Endodermal cell (in vitro differentiated cells): ENCODE data around the gene NTRK2. TPM values are rescaled to one million over a fixed set of nuclear protein-coding genes. Genes with fewer than 3 reads are reported as not detected.

ENCODE experiments used
- DNase-seq: peaks from one replicate; pipeline ENCODE4 v3.0.0-alpha.2; 2017
- H3K27ac ChIP-seq: 2 replicates; pipeline ENCODE4 v1.5.1; 2013; ENCODE audit warnings: mild to moderate bottlenecking, low read depth, low read length, moderate library complexity
- H3K27me3 ChIP-seq: 2 replicates; pipeline ENCODE4 v1.6.1; 2013; ENCODE audit warnings: mild to moderate bottlenecking, low read length, moderate library complexity; ENCODE audit not compliant: insufficient read depth, control insufficient read depth, poor library complexity, severe bottlenecking
- H3K36me3 ChIP-seq: 2 replicates; pipeline ENCODE4 v1.7.0; 2013; ENCODE audit warnings: mild to moderate bottlenecking, low read length, moderate library complexity; ENCODE audit not compliant: control insufficient read depth, insufficient read depth
- H3K4me1 ChIP-seq: one replicate; pipeline ENCODE4 v1.7.0; 2013; ENCODE audit warnings: low read length; ENCODE audit not compliant: control insufficient read depth, insufficient read depth
- H3K4me3 ChIP-seq: 2 replicates; pipeline ENCODE4 v1.5.1; 2013; ENCODE audit warnings: mild to moderate bottlenecking, low read length, moderate library complexity
- H3K9ac ChIP-seq: 2 replicates; pipeline ENCODE4 v1.6.1; 2013; ENCODE audit warnings: mild to moderate bottlenecking, low read length, moderate library complexity; ENCODE audit not compliant: poor library complexity, severe bottlenecking; ENCODE audit errors: extremely low read depth
- H3K9me3 ChIP-seq: 2 replicates; pipeline ENCODE4 v1.6.1; 2013; ENCODE audit warnings: mild to moderate bottlenecking, low read length, moderate library complexity; ENCODE audit not compliant: control insufficient read depth
- H3K27ac Mint-ChIP-seq: 2 replicates; pipeline ENCODE4 v1.8.0; 2020; ENCODE audit warnings: mixed read lengths
- H3K27me3 Mint-ChIP-seq: 2 replicates; pipeline ENCODE4 v1.8.0; 2021; ENCODE audit warnings: mild to moderate bottlenecking, mixed read lengths; ENCODE audit not compliant: insufficient read depth
- H3K36me3 Mint-ChIP-seq: 2 replicates; pipeline ENCODE4 v1.8.0; 2020; ENCODE audit warnings: low read depth, mixed read lengths
- H3K4me1 Mint-ChIP-seq: 2 replicates; pipeline ENCODE4 v1.8.0; 2020; ENCODE audit warnings: mixed read lengths
- H3K4me3 Mint-ChIP-seq: 2 replicates; pipeline ENCODE4 v1.8.0; 2020; ENCODE audit warnings: mild to moderate bottlenecking, moderate library complexity, mixed read lengths
- H3K9me3 Mint-ChIP-seq: 2 replicates; pipeline ENCODE4 v1.8.0; 2020; ENCODE audit warnings: mild to moderate bottlenecking, mixed read lengths
- CTCF ChIP-seq: fragments of 200-600 bp; sonication (generic); conservative IDR thresholded peaks from 2 replicates; pipeline ENCODE4 v1.5.0; 2021; ENCODE audit warnings: antibody characterized with exemption, mild to moderate bottlenecking
- WGBS, 2 experiments: methylation state at CpG; one replicate each; pipeline versions ENCODE4 v1.1.5 to v1.1.7; 2013; ENCODE audit warnings: missing lambda C conversion rate in 2 of 2, mixed read lengths in 1 of 2; ENCODE audit not compliant: insufficient coverage in 1 of 2, insufficient read length in 1 of 2; 5-methylcytosine and 5-hydroxymethylcytosine counted together
- total RNA-seq, 2 donors: library from RNA; stranded (reverse); fragmentation: NEBNext Ultra II Directional in 1 of 2; extraction: Animal tissue kit (Norgen Biotek cat#: 25700) in 1 of 2; gene quantifications; 2 replicates in 1 of 2; 3 replicates in 1 of 2; pipeline ENCODE4 v1.2.1, GENCODE V29; 2021

Gene NTRK2
- total RNA-seq, 2 donors from 2014 or later: 0.09 to 0.18 TPM

DNA sequence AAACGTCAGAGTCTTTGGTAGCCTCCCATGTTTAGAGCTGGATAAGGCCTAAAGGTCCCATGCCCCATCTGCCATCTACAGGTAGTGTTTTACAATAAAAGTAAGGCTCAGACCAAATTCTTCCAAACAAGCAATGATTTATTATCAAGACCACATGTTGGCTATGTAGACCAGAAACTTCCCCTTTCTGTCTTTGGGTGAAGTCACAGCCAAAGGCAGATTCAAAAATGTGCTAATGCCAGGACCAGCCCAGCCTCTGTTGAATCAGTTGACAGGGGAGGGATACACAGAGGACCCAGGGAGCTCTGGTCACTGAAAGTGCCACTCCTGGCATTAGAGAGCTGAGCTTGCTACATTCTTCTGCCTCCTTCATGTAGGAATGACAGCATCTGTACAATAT is 360.8 kb downstream of the NTRK2 start:
- Histone ChIP-seq H3K4me1 (no peaks in the 10 kb centered on the region), H3K27me3 (no peaks in the 10 kb centered on the region), H3K4me3 (no peak overlapping the region), H3K36me3 (no peaks in the 10 kb centered on the region), H3K9me3 (no peaks in the 10 kb centered on the region), H3K9ac (no peak overlapping the region), H3K27ac (no peak overlapping the region)
- Mint-ChIP-seq H3K36me3 (no peaks in the 10 kb centered on the region), H3K4me3 (no peak overlapping the region), H3K9me3 (no peaks in the 10 kb centered on the region), H3K27ac (no peak overlapping the region), H3K4me1 (no peaks in the 10 kb centered on the region), H3K27me3 (no peaks in the 10 kb centered on the region)
- WGBS, 2 experiments: 95% methylated on average over 1 of the region's 1 CpG; no CpG with 5 or more reads in 1 of the 2 experiments
- DNase-seq: no peak
- no peak for TF ChIP-seq CTCF

DNA sequence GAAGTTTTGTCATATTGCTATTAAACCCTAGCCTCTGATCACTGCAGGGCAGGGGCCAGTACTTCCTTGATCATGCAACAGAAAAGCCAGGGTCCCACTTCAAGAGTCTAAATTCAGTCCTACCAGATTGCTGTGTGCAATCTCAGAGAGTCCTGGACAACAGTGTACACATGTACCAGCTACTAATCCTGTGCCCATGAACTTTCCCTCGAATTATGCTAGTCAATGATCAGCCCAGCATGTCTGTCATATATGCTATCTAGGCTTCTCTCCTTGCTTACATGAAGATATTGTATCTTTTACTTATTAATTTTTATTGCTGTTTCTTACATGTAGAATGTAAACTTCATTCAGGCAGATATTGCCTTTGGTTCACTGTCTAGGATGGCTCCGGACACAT is 367.0 kb downstream of the NTRK2 start:
- Histone ChIP-seq H3K9ac (no peak overlapping the region), H3K27ac (no peak overlapping the region), H3K27me3 (no peaks in the 10 kb centered on the region), H3K36me3 (no peaks in the 10 kb centered on the region), H3K4me3 (no peak overlapping the region), H3K4me1 (peaks cover 7% of the 10 kb centered on the region), H3K9me3 (no peaks in the 10 kb centered on the region)
- Mint-ChIP-seq H3K9me3 (no peaks in the 10 kb centered on the region), H3K27me3 (no peaks in the 10 kb centered on the region), H3K36me3 (no peaks in the 10 kb centered on the region), H3K4me3 (no peak overlapping the region), H3K27ac (no peak overlapping the region), H3K4me1 (peaks cover 9% of the 10 kb centered on the region)
- 95 to 100% methylated on average over 1 to 2 of the region's 2 CpGs for WGBS, 2 experiments
- TF ChIP-seq CTCF: no peak
- DNase-seq: no peak

DNA sequence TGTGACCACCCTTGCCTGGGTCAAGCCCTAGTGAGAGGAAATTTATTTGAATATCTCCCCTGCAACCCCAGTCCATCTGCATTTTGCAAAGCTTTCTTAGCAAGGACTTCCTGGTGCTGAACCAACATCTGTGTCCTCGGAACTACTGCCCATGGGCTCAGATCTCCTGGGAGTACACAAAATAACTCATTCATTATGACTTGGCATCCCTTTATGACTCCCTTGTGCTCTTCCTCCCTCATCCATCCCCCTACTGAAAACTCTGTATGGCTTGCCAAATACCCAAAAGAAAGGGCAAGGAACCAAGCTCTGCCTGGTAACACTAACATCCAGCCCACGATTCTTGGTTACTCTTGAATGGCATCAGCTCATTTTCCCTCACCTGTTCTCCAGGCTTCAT is 368.5 kb downstream of the NTRK2 start:
- no peaks in the 10 kb centered on the region for H3K36me3 ChIP-seq
- no peaks in the 10 kb centered on the region for H3K9me3 ChIP-seq
- H3K9me3 Mint-ChIP-seq: no peaks in the 10 kb centered on the region
- DNase-seq: no peak
- no peak overlapping the region for H3K4me3 ChIP-seq
- no peak overlapping the region for H3K27ac Mint-ChIP-seq
- no peaks in the 10 kb centered on the region for H3K36me3 Mint-ChIP-seq
- no peak overlapping the region for H3K4me3 Mint-ChIP-seq
- no peak overlapping the region for H3K27ac ChIP-seq
- H3K4me1 Mint-ChIP-seq: peaks cover 9% of the 10 kb centered on the region
- H3K27me3 ChIP-seq: no peaks in the 10 kb centered on the region
- peaks cover 11% of the 10 kb centered on the region for H3K4me1 ChIP-seq
- H3K27me3 Mint-ChIP-seq: peaks cover under 1% of the 10 kb centered on the region
- TF ChIP-seq CTCF: no peak
- H3K9ac ChIP-seq: no peak overlapping the region
- WGBS, 2 experiments: 93 to 100% methylated on average over 2 of the region's 2 CpGs
